GM12892 (cell line): ENCODE measurements around the gene RPS6KC1.

Experiments used
- POLR2A ChIP-seq: IDR thresholded peaks from 2 replicates; pipeline ENCODE4 v1.6.1; 2011; ENCODE audit warnings: low read depth, low read length, control low read depth
- POLR2AphosphoS5 ChIP-seq: IDR thresholded peaks from 2 replicates; pipeline ENCODE4 v1.6.1; 2011; ENCODE audit warnings: low read depth, low read length, control low read depth
- TAF1 ChIP-seq: IDR thresholded peaks from 2 replicates; pipeline ENCODE4 v1.6.1; 2011; ENCODE audit warnings: low read depth, mild to moderate bottlenecking, control low read depth, low read length, borderline replicate concordance

DNA sequence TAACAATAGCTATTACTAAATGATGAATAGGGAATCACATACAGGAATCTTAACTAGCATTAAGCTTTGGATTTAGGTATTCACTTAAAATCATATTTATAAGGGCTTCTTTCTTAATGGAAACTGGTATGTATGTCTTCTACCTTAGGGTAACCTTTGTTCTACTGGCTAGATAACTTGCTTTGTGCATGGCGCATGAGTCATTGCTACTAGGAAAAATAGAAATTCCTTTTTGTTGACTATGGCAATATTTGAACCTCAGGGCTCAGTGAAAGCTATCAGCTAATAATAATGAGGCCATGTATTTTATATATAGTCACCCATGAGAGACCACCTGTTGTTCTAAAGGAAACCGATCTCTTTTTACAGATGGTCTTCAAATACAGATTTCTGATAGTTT lies 72.5 kb downstream of the RPS6KC1 start:
- no peak for TF ChIP-seq TAF1
- no peak for TF ChIP-seq POLR2AphosphoS5
- no peak for TF ChIP-seq POLR2A
